ENCODE measurements around the gene LOXL1. TPM values are rescaled to one million over a fixed set of nuclear protein-coding genes. Genes with fewer than 3 reads are reported as not detected.
"Not testable (repeated sequence)": the region's sequence is repeated elsewhere in the genome, so short reads cannot be mapped to it uniquely, and the experiment has no call there.

The LOXL1 gene
- total and polyA plus RNA-seq, 8 donors, result 22.3 to 195 (median 140) TPM

DNA sequence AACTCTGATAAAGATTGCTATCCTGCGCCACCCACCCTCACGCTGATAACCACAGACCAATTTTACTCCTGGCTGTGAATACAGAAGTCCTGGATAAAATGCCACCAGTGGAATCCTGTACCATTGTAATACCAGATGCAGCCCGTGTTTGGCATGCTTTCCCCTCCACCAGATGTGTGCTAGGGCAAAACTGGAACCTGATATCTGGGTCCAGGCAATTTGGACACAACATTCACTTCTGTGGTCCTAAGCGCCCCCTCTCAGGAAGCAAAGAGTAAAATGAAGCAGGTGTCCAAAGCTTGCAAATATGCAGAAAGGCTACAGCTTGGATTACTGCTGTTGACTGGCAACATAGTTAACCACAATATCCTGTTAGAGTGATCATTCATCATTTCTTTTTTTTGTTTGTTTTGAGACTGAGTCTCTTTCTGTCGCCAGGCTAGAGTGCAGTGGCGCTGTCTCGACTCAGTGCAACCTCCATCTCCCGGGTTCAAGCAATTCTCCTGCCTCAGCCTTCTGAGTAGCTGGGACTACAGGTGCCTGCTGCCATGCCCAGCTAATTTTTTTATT lies 32.8 kb downstream of the LOXL1 start:
- no peaks in the 10 kb centered on the region for H3K27me3 ChIP-seq
- H3K27ac ChIP-seq, result no peak overlapping the region
- TF ChIP-seq, protein P1, sequence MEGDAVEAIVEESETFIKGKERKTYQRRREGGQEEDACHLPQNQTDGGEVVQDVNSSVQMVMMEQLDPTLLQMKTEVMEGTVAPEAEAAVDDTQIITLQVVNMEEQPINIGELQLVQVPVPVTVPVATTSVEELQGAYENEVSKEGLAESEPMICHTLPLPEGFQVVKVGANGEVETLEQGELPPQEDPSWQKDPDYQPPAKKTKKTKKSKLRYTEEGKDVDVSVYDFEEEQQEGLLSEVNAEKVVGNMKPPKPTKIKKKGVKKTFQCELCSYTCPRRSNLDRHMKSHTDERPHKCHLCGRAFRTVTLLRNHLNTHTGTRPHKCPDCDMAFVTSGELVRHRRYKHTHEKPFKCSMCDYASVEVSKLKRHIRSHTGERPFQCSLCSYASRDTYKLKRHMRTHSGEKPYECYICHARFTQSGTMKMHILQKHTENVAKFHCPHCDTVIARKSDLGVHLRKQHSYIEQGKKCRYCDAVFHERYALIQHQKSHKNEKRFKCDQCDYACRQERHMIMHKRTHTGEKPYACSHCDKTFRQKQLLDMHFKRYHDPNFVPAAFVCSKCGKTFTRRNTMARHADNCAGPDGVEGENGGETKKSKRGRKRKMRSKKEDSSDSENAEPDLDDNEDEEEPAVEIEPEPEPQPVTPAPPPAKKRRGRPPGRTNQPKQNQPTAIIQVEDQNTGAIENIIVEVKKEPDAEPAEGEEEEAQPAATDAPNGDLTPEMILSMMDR (IDR thresholded peaks at IDR 0.05), result no peak
- H3K9me3 ChIP-seq, result no peaks in the 10 kb centered on the region
- intact Hi-C loops (cut with DNase I), result no loop called here
- H3K4me1 ChIP-seq, result no peaks in the 10 kb centered on the region
- no peak for DNase-seq
- no peak overlapping the region for H3K4me3 ChIP-seq
- no peaks in the 10 kb centered on the region for H3K36me3 ChIP-seq
- no peak for ATAC-seq

DNA sequence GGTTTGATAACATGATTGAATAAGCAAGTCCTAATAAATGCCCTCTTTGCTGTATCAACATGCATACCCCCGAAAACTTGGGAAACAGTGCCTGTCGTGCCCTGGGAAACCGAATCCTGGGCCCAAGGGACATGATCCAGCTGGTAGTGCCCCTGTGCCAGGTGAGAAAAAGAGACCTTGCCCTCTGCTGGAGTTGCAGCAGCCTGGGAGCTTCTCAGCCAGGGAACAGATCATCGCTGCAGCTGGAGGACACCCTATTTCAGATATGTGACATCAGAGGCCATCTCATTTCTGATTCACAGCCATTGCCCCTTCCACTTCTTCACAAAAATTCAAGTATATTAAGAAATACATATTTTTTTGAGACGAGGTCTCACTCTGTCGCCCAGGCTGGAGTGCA lies 33.5 kb downstream of the LOXL1 start:
- Histone ChIP-seq H3K9me3 (no peaks in the 10 kb centered on the region), H3K4me3 (no peak overlapping the region), H3K36me3 (no peaks in the 10 kb centered on the region), H3K27ac (no peak overlapping the region), H3K4me1 (peaks cover 0 to 4% of the 10 kb centered on the region in 2 donors), H3K27me3 (no peaks in the 10 kb centered on the region)
- intact Hi-C loops (cut with DNase I), result no loop called here
- ATAC-seq, result no peak
- no peak for DNase-seq
- TF ChIP-seq, protein P1 (IDR thresholded peaks at IDR 0.05), result no peak

DNA sequence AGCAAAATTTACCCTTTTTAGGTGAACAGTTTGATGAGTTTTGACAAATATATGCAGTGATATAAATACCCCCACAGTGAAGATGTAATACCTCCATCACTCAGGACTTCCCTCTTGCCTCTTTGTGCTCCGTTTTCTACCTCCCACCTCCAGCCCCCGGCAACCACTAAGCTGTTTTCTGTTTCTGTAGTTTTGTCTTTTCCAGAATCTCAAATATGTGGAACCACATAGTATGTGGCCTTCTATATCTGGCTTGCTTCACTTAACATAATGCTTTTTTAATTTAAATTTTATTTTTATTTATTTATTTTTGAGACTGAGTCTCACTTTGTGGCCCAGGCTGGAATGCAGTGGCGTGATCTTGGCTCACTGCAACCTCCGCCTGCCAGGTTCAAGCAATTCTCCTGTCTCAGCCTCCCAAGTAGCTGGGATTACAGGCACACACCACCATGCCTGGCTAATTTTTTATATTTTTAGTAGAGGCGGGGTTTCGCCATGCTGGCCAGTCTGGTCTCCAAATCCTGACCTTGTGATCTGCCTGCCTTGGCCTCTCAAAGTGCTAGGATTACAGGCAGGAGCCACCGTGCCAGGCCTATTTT lies 34.3 kb downstream of the LOXL1 start:
- DNase-seq; H3K4me1 ChIP-seq; H3K36me3 ChIP-seq; ATAC-seq; intact Hi-C loops (cut with DNase I); H3K4me3 ChIP-seq; H3K27ac ChIP-seq; H3K9me3 ChIP-seq; H3K27me3 ChIP-seq: not testable (repeated sequence)

DNA sequence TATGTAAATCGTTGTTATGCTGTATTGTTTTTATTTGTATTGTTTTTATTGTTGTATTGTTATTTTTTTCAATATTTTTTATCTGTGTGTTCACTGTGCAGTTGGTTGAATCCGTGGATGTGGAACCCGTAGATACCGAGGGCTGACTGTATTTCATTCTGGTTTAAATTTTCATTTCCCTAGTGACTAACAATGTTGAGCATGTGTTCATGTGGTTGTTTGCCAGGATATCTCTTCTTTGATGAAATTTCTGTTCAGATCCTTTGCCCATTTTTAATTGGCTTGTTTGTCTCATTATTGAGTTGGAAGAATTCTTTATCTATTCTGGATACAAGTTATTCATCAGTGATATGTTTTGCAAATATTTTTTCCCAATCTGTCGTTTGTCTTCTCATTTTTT lies 36.2 kb downstream of the LOXL1 start:
- intact Hi-C loops (cut with DNase I), result no loop called here
- Histone ChIP-seq H3K27ac (no peak overlapping the region), H3K4me1 (peaks cover 6 to 10% of the 10 kb centered on the region in 2 donors), H3K27me3 (no peaks in the 10 kb centered on the region), H3K36me3 (no peaks in the 10 kb centered on the region), H3K4me3 (no peak overlapping the region), H3K9me3 (no peaks in the 10 kb centered on the region)
- ATAC-seq (no peak), DNase-seq (peak in 1 of 4 donors; percentile 48)
- TF ChIP-seq, protein P1 (IDR thresholded peaks at IDR 0.05), result no peak

DNA sequence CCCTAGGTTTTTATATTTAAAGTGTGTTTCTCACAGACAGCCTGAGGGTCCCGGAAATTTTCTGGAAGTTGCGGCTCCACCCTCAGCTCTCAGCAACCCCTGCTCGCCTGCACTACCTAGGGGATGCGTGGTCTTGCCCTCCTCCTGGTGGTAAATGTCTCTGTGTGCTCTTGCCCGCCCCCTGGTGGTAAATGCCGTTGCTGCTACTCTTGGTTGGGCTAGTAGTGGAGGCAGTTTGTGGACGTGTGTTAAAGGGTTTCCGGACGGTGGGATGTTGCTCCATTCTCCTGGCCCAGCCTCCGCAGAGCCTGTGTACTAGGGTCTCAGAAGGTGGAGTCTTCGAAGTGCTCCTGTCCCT lies 38.5 kb downstream of the LOXL1 start:
- H3K4me1 ChIP-seq, result peaks cover 6 to 10% of the 10 kb centered on the region in 2 donors
- H3K9me3 ChIP-seq, result no peaks in the 10 kb centered on the region
- TF ChIP-seq, protein P1 (IDR thresholded peaks at IDR 0.05), result peak; percentile 92 to 96
- no peak overlapping the region for H3K4me3 ChIP-seq
- H3K27ac ChIP-seq, result no peak overlapping the region
- no peaks in the 10 kb centered on the region for H3K27me3 ChIP-seq
- H3K36me3 ChIP-seq, result no peaks in the 10 kb centered on the region
- ATAC-seq (peak; percentile 96), DNase-seq (peak; percentile 59 to 92 (median 74))
- intact Hi-C loops (cut with DNase I), result no loop called here

Measured in left lung (tissue), 10 donors.